GM19099 (cell line): ENCODE data around the gene HNRNPH1.

Source experiments
- POLR2A ChIP-seq: IDR thresholded peaks from 3 replicates; pipeline ENCODE4 v1.6.1; 2011; ENCODE audit warnings: low read depth; ENCODE audit not compliant: insufficient read length; ENCODE audit errors: extremely low read depth

HNRNPH1 gene

DNA sequence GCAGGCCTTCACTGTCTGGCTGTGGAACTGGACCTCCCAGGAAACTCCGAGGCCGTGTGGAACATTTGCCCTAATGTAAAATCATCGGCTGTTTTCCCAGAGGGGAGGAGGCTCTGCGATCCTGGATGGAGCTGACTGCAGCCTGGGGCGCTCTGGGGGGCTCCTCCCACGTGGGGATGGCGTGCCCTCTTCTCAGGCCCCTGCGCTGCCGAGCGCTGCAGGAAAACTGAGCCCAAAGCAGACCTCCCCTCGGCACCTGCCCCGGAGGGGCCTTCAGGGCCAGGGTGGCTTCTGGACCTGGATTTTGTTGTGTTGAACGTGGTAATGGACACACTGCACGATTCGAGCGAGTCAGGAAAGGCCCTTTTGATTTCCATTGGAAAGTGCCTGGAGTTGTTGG lies 23.9 kb downstream of the HNRNPH1 start:
- TF ChIP-seq POLR2A: no peak

DNA sequence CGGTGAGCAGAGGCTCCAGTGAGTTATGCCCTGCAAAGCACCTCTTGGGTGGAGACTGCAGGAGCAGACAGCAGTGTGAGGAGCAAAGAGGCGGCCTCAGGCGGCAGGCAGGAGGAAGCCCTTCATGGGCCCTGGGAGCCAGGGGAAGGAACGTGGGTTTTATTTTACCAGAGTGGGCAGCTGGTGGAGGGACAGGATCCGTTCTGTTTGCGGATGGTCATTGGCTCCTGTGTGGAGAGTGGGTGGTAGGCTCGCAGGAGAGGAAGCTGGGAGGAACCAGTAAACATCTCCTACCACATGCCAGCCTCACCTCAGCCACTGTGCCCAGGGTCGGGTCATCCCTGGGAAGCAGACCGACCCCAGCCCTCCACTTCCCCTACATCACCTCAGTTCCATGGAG lies 24.4 kb downstream of the HNRNPH1 start:
- TF ChIP-seq POLR2A: no peak

DNA sequence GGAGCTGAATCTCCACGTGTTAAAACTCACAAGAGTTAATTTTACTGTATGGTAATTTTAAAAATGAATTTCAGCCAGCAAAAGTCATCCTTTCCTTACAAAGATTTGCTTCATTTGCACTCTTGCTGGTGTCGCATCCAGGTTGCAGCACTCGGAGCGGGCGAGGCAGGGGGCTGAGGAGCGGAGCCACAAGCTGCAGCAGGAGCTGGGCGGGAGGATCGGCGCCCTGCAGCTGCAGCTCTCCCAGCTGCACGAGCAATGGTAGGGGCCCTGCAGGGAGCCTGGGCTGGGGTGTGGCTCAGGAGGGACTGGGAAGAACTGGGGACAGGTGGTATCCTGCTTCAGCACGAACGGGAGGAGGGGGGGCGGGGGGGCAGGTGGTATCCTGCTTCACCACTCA lies 27.1 kb downstream of the HNRNPH1 start:
- no peak for TF ChIP-seq POLR2A

DNA sequence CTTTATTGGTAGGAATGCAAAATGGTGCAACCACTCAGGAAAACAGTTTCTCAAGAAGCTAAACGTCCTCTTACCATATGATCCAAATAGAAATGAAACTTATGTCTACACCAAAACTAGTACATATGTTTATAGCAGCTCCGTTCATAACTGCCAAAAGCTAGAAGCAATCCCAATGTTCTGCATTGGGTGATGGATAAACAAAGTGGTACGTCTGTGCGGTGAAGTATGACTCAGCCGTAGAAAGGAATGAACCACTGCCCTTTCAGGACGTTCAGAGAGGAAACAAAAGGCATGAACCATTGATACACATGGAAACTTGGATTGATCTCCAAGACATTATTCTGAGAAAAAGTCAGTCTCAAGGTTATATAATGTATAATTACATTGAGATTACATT lies 27.6 kb downstream of the HNRNPH1 start:
- TF ChIP-seq POLR2A: no peak

DNA sequence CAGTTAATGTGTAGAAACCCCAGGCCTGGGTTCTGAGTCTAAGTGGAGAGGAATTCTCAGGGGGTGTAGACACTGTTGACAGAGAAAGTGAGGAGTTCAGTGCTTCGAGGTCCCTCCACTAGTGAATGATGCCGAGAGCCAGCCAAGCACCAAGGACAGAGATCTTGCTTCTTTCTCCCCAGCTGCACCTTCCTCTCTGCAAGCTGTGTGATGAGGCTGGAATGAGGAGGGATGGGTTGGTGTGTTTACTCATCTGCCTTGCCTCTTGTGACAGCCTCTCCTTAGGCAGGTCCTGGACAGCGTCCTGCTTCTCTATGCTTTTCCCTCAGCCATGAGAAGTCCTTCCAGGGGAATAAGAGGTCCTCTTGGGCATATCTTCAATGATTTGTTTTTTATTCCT lies 35.3 kb downstream of the HNRNPH1 start:
- TF ChIP-seq POLR2A: no peak

DNA sequence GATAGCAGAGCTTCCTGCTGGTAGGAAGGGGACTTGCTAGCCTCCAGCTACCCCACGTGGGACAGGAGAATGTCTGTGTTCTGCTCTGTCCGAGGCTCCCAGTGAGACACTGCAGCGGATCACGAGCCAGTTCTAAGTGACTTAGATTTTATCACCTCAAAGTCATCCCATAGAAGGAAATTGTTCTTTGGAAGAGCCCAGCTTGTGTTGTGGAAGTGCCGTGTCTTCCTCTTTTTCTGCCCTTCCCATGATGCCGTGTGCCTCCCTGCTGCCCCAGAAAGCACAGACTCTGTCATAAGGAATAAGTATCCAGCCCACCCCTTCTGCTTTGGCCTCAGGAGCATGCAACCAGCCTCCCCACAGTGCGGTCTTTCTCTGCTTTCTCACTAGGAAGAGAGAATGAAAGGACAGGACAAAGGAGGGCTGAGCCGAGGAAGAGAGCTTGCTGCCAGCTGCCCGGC lies 37.5 kb downstream of the HNRNPH1 start:
- no peak for TF ChIP-seq POLR2A

DNA sequence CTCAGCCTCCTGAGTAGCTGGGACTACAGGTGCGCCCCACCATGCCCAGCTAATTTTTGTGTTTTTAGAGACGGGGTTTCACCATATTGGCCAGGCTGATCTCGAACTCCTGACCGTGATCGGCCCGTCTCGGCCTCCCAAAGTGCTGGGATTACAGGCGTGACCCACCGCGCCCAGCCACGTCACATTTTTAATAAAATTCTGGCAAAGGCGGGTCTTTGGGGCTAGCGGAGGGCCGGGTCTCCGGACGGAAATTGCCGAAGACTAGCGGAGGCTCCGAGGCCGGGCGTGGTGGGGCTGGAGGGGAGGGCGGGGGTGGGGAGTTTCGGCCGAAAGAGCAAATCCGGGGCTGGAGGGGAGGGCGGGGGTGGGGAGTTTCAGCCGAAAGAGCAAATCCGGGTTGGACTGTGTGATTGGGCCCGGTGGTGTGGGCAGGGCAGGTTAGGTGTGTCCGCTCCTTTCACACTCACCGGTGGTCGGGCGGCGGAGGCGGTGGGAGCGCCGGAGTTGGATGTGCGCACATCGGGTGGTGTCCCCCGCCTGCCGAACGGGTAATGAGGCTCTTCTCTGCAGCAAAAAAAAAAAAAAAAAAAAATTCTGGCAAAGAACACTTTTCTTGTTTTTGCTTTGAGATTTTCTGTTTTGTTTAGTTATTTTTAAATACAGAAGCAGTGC lies 46.0 kb downstream of the HNRNPH1 start:
- no peak for TF ChIP-seq POLR2A

DNA sequence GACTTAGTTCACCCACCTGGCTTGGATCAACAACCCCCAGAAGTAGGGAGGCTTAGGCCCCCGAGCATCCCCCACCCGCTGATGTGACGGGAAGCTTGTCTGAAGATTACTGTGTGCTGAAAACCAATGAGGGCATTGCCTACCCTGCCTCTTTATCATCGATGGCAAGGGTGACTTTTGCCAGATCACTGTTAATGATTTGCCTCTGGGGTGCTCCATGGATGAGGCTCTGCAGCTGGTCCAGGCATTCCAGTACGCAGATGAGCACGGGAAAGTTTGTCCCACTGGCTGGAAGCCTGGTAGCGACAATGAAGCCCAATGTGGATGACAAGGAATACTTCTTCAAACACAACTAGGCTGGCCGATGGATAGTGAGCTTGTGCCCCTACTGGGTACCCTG lies 51.1 kb downstream of the HNRNPH1 start:
- no peak for TF ChIP-seq POLR2A

DNA sequence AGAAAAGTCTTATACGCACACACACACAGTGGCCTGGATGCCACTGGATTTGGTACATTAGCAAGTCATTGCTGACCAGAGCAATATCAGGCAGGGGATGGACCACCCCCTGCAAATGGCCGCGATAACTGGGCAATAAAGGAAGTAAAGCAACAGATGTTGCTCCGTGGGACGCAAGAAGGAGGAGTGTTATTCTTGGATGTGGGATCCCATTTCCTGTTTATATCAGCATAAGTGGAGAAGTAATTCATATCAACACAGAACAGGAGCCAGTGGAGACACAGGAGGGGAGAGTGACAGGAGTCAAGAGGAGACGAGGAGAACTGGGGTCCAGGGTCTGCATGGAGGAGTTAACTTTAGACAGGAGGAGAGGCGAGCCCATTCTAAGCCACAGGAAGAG lies 54.8 kb downstream of the HNRNPH1 start:
- no peak for TF ChIP-seq POLR2A

DNA sequence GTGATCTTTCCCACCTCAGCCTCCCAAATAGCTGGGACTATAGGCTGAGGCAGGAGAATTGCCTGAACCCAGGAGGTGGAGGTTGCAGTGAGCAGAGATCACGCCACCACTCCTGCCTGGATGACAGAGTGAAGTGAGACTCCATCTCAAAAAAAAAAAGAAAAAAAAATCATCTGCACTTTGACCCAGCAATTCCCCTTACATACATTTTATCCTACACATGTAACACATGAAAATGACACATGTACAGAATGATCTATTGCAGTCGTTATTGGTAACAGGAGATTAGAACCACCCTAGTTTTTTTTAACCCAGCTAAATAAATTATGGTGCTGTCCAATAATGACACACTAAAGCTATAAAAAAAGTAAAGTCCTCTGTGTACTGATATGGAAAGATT lies 58.9 kb downstream of the HNRNPH1 start:
- no peak for TF ChIP-seq POLR2A
